ENCODE data around the gene ALDH1A1.

ALDH1A1 gene

GRCh38 chr9:72921888-72922654, 30.8 kb downstream of the ALDH1A1 start:
- TF ChIP-seq MYC (IDR thresholded peaks at IDR 0.05; ENCODE audit: low read depth, low read length), result no peak
- TF ChIP-seq, protein P1, sequence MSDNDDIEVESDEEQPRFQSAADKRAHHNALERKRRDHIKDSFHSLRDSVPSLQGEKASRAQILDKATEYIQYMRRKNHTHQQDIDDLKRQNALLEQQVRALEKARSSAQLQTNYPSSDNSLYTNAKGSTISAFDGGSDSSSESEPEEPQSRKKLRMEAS (IDR thresholded peaks at IDR 0.05; ENCODE audit: low read depth, low read length), result no peak
- TF ChIP-seq, protein P2, sequence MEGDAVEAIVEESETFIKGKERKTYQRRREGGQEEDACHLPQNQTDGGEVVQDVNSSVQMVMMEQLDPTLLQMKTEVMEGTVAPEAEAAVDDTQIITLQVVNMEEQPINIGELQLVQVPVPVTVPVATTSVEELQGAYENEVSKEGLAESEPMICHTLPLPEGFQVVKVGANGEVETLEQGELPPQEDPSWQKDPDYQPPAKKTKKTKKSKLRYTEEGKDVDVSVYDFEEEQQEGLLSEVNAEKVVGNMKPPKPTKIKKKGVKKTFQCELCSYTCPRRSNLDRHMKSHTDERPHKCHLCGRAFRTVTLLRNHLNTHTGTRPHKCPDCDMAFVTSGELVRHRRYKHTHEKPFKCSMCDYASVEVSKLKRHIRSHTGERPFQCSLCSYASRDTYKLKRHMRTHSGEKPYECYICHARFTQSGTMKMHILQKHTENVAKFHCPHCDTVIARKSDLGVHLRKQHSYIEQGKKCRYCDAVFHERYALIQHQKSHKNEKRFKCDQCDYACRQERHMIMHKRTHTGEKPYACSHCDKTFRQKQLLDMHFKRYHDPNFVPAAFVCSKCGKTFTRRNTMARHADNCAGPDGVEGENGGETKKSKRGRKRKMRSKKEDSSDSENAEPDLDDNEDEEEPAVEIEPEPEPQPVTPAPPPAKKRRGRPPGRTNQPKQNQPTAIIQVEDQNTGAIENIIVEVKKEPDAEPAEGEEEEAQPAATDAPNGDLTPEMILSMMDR (IDR thresholded peaks at IDR 0.05; ENCODE audit: low read depth, low read length), result no peak
- no peak for TF ChIP-seq POLR2A (IDR thresholded peaks at IDR 0.05; ENCODE audit: extremely low read depth, insufficient read length)
- no peak overlapping the region for H3K4me3 ChIP-seq (ENCODE audit: low read depth, low read length)
- no peak for DNase-seq (ENCODE audit: low read depth)

DNA sequence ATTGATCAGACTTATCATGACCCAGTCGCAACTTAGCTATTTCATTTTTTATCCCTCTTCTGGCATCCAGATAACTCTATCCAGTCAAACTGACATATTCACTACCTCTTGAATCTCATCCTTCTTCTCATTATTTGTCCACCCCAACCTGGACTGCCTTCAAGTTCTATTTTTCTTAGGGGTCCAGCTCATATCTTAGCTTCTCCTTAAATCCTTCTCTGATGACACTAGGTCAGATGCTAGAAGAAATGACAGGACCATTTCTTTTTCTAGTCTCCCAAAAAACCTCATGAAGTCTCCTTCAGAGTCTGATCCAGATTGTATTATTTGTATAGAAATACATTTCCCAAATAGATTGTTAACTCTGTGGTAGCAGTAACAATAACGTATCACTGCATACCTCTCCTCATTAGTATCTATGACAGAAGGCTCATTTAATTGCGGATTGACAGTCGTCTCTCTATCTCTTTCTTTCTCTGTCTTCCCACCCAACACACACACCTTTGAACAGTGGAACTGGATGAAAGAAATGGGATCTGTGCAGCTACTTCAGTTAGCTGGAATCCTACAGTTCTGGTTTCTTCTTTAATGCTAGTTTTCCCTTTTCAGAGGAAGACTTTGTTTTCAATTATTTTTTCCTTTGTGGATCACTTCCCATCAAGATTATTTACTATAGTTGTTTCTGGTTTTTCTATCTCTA, 33.5 kb downstream of the ALDH1A1 start:
- no peak overlapping the region for H3K4me3 ChIP-seq (ENCODE audit: low read depth, low read length)
- DNase-seq (ENCODE audit: low read depth), result no peak
- TF ChIP-seq POLR2A (IDR thresholded peaks at IDR 0.05; ENCODE audit: extremely low read depth, insufficient read length) (no peak), MYC (IDR thresholded peaks at IDR 0.05; ENCODE audit: low read depth, low read length) (no peak)
- TF ChIP-seq, protein P1 (IDR thresholded peaks at IDR 0.05; ENCODE audit: low read depth, low read length), result no peak
- TF ChIP-seq, protein P2 (IDR thresholded peaks at IDR 0.05; ENCODE audit: low read depth, low read length), result no peak

DNA sequence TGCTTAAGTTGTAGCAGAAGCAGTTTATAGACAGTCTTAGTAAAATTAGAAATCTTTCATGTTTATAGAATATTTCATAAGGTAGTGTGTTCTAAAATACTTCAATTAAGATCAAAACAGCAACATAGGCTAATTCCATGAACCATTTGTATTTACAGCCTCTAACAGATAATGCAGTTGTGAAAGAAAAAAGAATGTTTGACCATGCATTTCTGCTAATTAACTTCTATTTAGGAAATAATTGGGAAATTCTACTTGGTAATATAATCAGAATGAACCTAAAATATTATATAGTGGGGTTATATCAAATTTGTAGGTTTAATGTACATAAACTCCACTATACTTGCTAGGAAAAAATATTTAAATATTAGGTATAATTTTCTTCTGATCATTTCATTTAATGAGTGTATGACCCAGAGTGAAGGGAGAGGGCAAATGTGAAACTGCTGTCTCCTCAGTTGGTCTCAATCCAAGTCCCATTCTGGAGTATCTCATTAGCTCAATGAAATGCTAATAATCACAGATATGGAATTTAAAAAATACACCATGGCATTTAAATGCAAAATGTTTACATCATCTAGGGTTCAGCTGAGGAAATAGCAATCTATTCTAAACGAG, 34.9 kb downstream of the ALDH1A1 start:
- no peak overlapping the region for H3K4me3 ChIP-seq (ENCODE audit: low read depth, low read length)
- TF ChIP-seq, protein P2 (IDR thresholded peaks at IDR 0.05; ENCODE audit: low read depth, low read length), result no peak
- TF ChIP-seq MYC (IDR thresholded peaks at IDR 0.05; ENCODE audit: low read depth, low read length), result no peak
- TF ChIP-seq POLR2A (IDR thresholded peaks at IDR 0.05; ENCODE audit: extremely low read depth, insufficient read length), result no peak
- TF ChIP-seq, protein P1 (IDR thresholded peaks at IDR 0.05; ENCODE audit: low read depth, low read length), result no peak
- no peak for DNase-seq (ENCODE audit: low read depth)

DNA sequence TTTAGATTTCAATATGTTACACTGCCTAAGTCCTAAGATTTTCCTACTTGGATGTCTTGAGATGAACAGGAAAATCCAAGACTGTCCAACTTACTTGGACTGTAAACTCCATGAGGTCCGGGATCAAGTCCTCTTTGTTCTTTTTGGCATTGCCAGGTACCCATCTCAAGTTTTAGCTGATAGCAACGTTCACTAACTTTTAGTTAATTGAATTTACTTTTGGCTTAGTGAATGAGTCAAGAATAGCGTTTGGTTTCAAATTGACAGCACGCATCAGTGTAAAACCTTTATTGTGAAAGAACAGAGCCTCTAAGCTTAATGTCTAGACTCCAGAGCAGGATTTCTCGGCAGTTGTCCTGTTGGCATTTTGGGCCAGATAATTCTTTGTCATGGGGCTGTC, 37.2 kb downstream of the ALDH1A1 start:
- no peak overlapping the region for H3K4me3 ChIP-seq (ENCODE audit: low read depth, low read length)
- TF ChIP-seq, protein P1 (IDR thresholded peaks at IDR 0.05; ENCODE audit: low read depth, low read length), result no peak
- TF ChIP-seq POLR2A (IDR thresholded peaks at IDR 0.05; ENCODE audit: extremely low read depth, insufficient read length) (no peak), MYC (IDR thresholded peaks at IDR 0.05; ENCODE audit: low read depth, low read length) (no peak)
- TF ChIP-seq, protein P2 (IDR thresholded peaks at IDR 0.05; ENCODE audit: low read depth, low read length), result no peak
- DNase-seq (ENCODE audit: low read depth), result no peak

- DNase-seq (ENCODE audit: low read depth), result no peak
- H3K4me3 ChIP-seq (ENCODE audit: low read depth, low read length), result no peak overlapping the region
- TF ChIP-seq MYC (IDR thresholded peaks at IDR 0.05; ENCODE audit: low read depth, low read length) (no peak), POLR2A (IDR thresholded peaks at IDR 0.05; ENCODE audit: extremely low read depth, insufficient read length) (no peak)
- TF ChIP-seq, protein P2 (IDR thresholded peaks at IDR 0.05; ENCODE audit: low read depth, low read length), result no peak
- TF ChIP-seq, protein P1 (IDR thresholded peaks at IDR 0.05; ENCODE audit: low read depth, low read length), result no peak
Observed at GRCh38 chr9:72914750-72915149, 38.1 kb downstream of the ALDH1A1 start.

All from NB4 (cell line).